Stimulated activated CD4-positive, alpha-beta T cell treated with anti-CD3 and anti-CD28 coated beads, Interleukin-4, amount 100 ng/mL, for 4 hours (primary cell): ENCODE measurements around the gene KCNQ4.

Source experiments
- DNase-seq, 2 experiments: peaks; one replicate each; pipeline ENCODE4 v3.0.0-alpha.2; 2020

The KCNQ4 gene

GRCh38 chr1:40822890-40823289, 39.3 kb downstream of the KCNQ4 start:
- DNase-seq = no peak

- no peak for DNase-seq
Observed at GRCh38 chr1:40823345-40823744, 39.8 kb downstream of the KCNQ4 start.

- no peak for DNase-seq
Observed at GRCh38 chr1:40823983-40824382, 40.4 kb downstream of the KCNQ4 start.

- no peak for DNase-seq
Observed at GRCh38 chr1:40824591-40825434, 41.2 kb downstream of the KCNQ4 start.

GRCh38 chr1:40825435-40825788, 41.8 kb downstream of the KCNQ4 start:
- DNase-seq = no peak

GRCh38 chr1:40825996-40826395, 42.4 kb downstream of the KCNQ4 start:
- DNase-seq = no peak

GRCh38 chr1:40829631-40830245, 46.2 kb downstream of the KCNQ4 start:
- no peak for DNase-seq

- no peak for DNase-seq
Observed at GRCh38 chr1:40830419-40830943, 46.9 kb downstream of the KCNQ4 start.

GRCh38 chr1:40831001-40831732, 47.6 kb downstream of the KCNQ4 start:
- DNase-seq = no peak

- no peak for DNase-seq
Observed at GRCh38 chr1:40833979-40834378, 50.4 kb downstream of the KCNQ4 start.

GRCh38 chr1:40834968-40835545, 51.5 kb downstream of the KCNQ4 start:
- DNase-seq = no peak

- no peak for DNase-seq
Observed at GRCh38 chr1:40836283-40836682, 52.7 kb downstream of the KCNQ4 start.

- no peak for DNase-seq
Observed at GRCh38 chr1:40837601-40838000, 54.0 kb downstream of the KCNQ4 start.

- DNase-seq = no peak
Observed at GRCh38 chr1:40838045-40838979, 54.7 kb downstream of the KCNQ4 start.

GRCh38 chr1:40838980-40839942, 55.7 kb downstream of the KCNQ4 start:
- no peak for DNase-seq

GRCh38 chr1:40839943-40840335, 56.4 kb downstream of the KCNQ4 start:
- DNase-seq = no peak

GRCh38 chr1:40840526-40841323, 57.1 kb downstream of the KCNQ4 start:
- DNase-seq = no peak

GRCh38 chr1:40841602-40842001, 58.0 kb downstream of the KCNQ4 start:
- DNase-seq = no peak

GRCh38 chr1:40842207-40842606, 58.6 kb downstream of the KCNQ4 start:
- no peak for DNase-seq

GRCh38 chr1:40842691-40843090, 59.1 kb downstream of the KCNQ4 start:
- DNase-seq = no peak
